Measurements from ENCODE around the gene SYTL4.

Gene SYTL4

GRCh38 chrX:100687546-100687945 is 44.4 kb downstream of the SYTL4 start:
- Histone ChIP-seq H3K9ac (no peak overlapping the region), H3K27ac (no peak overlapping the region), H3K27me3 (ENCODE audit: insufficient read depth, low read depth) (no peaks in the 10 kb centered on the region), H4K20me1 (ENCODE audit: insufficient read depth) (no peaks in the 10 kb centered on the region), H3K4me2 (no peak overlapping the region), H2AFZ (ENCODE audit: low read depth) (no peak overlapping the region), H3K36me3 (ENCODE audit: insufficient read depth) (no peaks in the 10 kb centered on the region), H3K79me2 (ENCODE audit: insufficient read depth, low read depth) (no peaks in the 10 kb centered on the region), H3K4me1 (ENCODE audit: low read depth, poor library complexity, severe bottlenecking) (no peaks in the 10 kb centered on the region), H3K4me3 (IDR thresholded peaks at IDR 0.05; ENCODE audit: insufficient read depth, low read depth, low read length) (no peak overlapping the region)
- no peak for TF ChIP-seq CTCF (conservative IDR thresholded peaks at IDR 0.05; ENCODE audit: low read depth, low read length)

GRCh38 chrX:100687128-100687527 is 44.8 kb downstream of the SYTL4 start:
- no peak for TF ChIP-seq CTCF (conservative IDR thresholded peaks at IDR 0.05; ENCODE audit: low read depth, low read length)
- no peaks in the 10 kb centered on the region for H3K79me2 ChIP-seq (ENCODE audit: insufficient read depth, low read depth)
- H4K20me1 ChIP-seq (ENCODE audit: insufficient read depth): no peaks in the 10 kb centered on the region
- H3K36me3 ChIP-seq (ENCODE audit: insufficient read depth): no peaks in the 10 kb centered on the region
- no peak overlapping the region for H2AFZ ChIP-seq (ENCODE audit: low read depth)
- H3K4me1 ChIP-seq (ENCODE audit: low read depth, poor library complexity, severe bottlenecking): no peaks in the 10 kb centered on the region
- no peak overlapping the region for H3K27ac ChIP-seq
- no peak overlapping the region for H3K4me3 ChIP-seq (IDR thresholded peaks at IDR 0.05; ENCODE audit: insufficient read depth, low read depth, low read length)
- H3K27me3 ChIP-seq (ENCODE audit: insufficient read depth, low read depth): no peaks in the 10 kb centered on the region
- H3K4me2 ChIP-seq: no peak overlapping the region
- no peak overlapping the region for H3K9ac ChIP-seq

GRCh38 chrX:100685997-100686305 is 46.0 kb downstream of the SYTL4 start:
- Histone ChIP-seq H3K27me3 (ENCODE audit: insufficient read depth, low read depth) (no peaks in the 10 kb centered on the region), H4K20me1 (ENCODE audit: insufficient read depth) (no peaks in the 10 kb centered on the region), H3K9ac (no peak overlapping the region), H3K27ac (no peak overlapping the region), H3K4me3 (IDR thresholded peaks at IDR 0.05; ENCODE audit: insufficient read depth, low read depth, low read length) (no peak overlapping the region), H2AFZ (ENCODE audit: low read depth) (peak overlapping the region; percentile 10; the same call in 1 of the 2 replicates), H3K4me1 (ENCODE audit: low read depth, poor library complexity, severe bottlenecking) (no peaks in the 10 kb centered on the region), H3K4me2 (peak overlapping the region; percentile 21; the same call in 1 of the 2 replicates), H3K79me2 (ENCODE audit: insufficient read depth, low read depth) (no peaks in the 10 kb centered on the region), H3K36me3 (ENCODE audit: insufficient read depth) (no peaks in the 10 kb centered on the region)
- peak; percentile 38; the same call in 1 of the 2 replicates for TF ChIP-seq CTCF (conservative IDR thresholded peaks at IDR 0.05; ENCODE audit: low read depth, low read length)

GRCh38 chrX:100685284-100685996 is 46.5 kb downstream of the SYTL4 start:
- H3K36me3 ChIP-seq (ENCODE audit: insufficient read depth): no peaks in the 10 kb centered on the region
- TF ChIP-seq CTCF (conservative IDR thresholded peaks at IDR 0.05; ENCODE audit: low read depth, low read length): peak; percentile 85
- H3K9ac ChIP-seq: no peak overlapping the region
- no peaks in the 10 kb centered on the region for H3K4me1 ChIP-seq (ENCODE audit: low read depth, poor library complexity, severe bottlenecking)
- peak overlapping the region; percentile 21; the same call in 1 of the 2 replicates for H3K4me2 ChIP-seq
- no peaks in the 10 kb centered on the region for H3K79me2 ChIP-seq (ENCODE audit: insufficient read depth, low read depth)
- peak overlapping the region; percentile 10; the same call in 1 of the 2 replicates for H2AFZ ChIP-seq (ENCODE audit: low read depth)
- no peaks in the 10 kb centered on the region for H4K20me1 ChIP-seq (ENCODE audit: insufficient read depth)
- H3K27ac ChIP-seq: no peak overlapping the region
- H3K4me3 ChIP-seq (IDR thresholded peaks at IDR 0.05; ENCODE audit: insufficient read depth, low read depth, low read length): no peak overlapping the region
- no peaks in the 10 kb centered on the region for H3K27me3 ChIP-seq (ENCODE audit: insufficient read depth, low read depth)
